Activated gamma-delta T cell treated with anti-CD3 and anti-CD28 coated beads, Interleukin-2, amount 50 U/mL, for 16 hours (primary cell): Measurements from ENCODE around the gene PFDN4.

Source experiments
- DNase-seq: peaks from one replicate; pipeline ENCODE4 v3.0.0-alpha.2; 2020; ENCODE audit warnings: low read depth

PFDN4 gene

DNA sequence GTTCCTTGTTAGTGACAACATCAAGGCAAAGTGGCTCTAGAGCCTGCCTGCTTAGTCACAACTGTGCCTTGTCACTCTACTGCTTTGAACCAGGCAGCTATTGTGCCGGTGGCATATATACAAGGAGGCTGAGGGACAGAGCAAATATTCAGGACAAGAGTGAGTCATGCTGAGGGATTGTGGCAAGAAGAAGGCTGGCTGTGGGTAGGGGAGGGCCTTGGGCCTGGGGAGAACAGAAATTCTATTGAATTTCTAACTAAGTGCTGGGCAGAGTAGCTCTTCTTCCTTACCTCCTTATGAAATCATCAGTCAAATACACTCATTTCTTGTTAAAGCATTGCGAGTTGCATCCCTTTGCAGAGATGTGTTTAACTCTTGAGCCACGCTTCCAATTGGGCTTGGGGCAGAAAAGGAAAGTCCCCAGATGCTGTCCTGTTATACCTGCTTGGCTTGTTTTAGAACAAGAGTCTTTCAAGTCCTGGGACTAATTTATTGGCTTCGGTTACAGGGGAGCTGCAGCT, 59.7 kb downstream of the PFDN4 start:
- no peak for DNase-seq

DNA sequence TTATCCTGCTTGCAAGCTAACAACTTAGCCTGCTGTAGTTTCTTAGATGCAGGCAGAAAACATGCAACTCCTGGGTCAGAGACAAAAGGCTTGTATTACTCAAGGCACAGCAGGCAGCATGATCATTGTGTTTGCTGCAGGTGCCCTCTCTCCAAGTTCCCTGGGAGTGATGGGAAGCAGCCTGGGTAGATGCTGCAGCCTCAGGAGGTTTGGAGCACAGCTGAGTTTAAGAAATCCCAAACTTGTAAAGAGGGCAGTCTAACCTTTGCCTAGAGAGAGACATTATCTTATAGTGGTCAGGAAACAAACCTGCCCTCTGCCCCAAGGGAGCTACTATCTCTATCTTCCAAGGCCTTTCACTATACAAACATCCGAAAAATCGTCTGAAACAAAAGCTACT, 61.1 kb downstream of the PFDN4 start:
- DNase-seq, result no peak
